GM19467 (cell line): ENCODE measurements around the gene MRTFA.

Source experiments
- ATAC-seq: cut with Tn5 transposase; IDR thresholded peaks from one replicate; pipeline ENCODE4 v1.9.1; 2021; ENCODE audit warnings: mild to moderate bottlenecking, moderate library complexity; ENCODE audit not compliant: unreplicated experiment

The MRTFA gene

GRCh38 chr22:40367342-40367741 is 269.2 kb downstream of the MRTFA start:
- no peak for ATAC-seq

- ATAC-seq: no peak
Observed at GRCh38 chr22:40366068-40366467, 270.5 kb downstream of the MRTFA start.

GRCh38 chr22:40364431-40364830 is 272.1 kb downstream of the MRTFA start:
- ATAC-seq: no peak

GRCh38 chr22:40363059-40363458 is 273.5 kb downstream of the MRTFA start:
- ATAC-seq: no peak

GRCh38 chr22:40361100-40361499 is 275.4 kb downstream of the MRTFA start:
- ATAC-seq: no peak
